GM13977 (cell line): ENCODE results near the gene EPC1.

Experiments
- DNase-seq: peaks from one replicate; pipeline ENCODE4 v3.0.0; 2012; ENCODE audit warnings: low spot score
- CTCF ChIP-seq: IDR thresholded peaks from 2 replicates; pipeline ENCODE4 v1.5.1; 2012; ENCODE audit warnings: mild to moderate bottlenecking, control low read depth; ENCODE audit not compliant: insufficient read depth; ENCODE audit errors: extremely low read depth, missing control alignments
- in situ Hi-C: fragments of 300-500 bp; cut with MboI; formaldehyde crosslinking; loops from one replicate; pipeline ENCODE4 v1.12.0; 2022; ENCODE audit warnings: low sequenced_read_pairs, low pct_unique_long_range_greater_than_20kb, mixed read lengths, inconsistent platforms; ENCODE audit not compliant: unreplicated experiment

The EPC1 gene

GRCh38 chr10:32340596-32341180 is 6.3 kb downstream of the EPC1 start:
- no peak for DNase-seq
- in situ Hi-C loops = loop anchor here (25.0 kb wide), 1 partner anchor 478 kb away; no protein-coding TSS in a partner anchor
- TF ChIP-seq CTCF = no peak

GRCh38 chr10:32338262-32338661 is 8.7 kb downstream of the EPC1 start:
- no peak for TF ChIP-seq CTCF
- no peak for DNase-seq
- in situ Hi-C loops = loop anchor here (25.0 kb wide), 1 partner anchor 476 kb away; no protein-coding TSS in a partner anchor

GRCh38 chr10:32337350-32337749 is 9.6 kb downstream of the EPC1 start:
- TF ChIP-seq CTCF = no peak
- no peak for DNase-seq
- in situ Hi-C loops = loop anchor here (25.0 kb wide), 1 partner anchor 475 kb away; no protein-coding TSS in a partner anchor

DNA sequence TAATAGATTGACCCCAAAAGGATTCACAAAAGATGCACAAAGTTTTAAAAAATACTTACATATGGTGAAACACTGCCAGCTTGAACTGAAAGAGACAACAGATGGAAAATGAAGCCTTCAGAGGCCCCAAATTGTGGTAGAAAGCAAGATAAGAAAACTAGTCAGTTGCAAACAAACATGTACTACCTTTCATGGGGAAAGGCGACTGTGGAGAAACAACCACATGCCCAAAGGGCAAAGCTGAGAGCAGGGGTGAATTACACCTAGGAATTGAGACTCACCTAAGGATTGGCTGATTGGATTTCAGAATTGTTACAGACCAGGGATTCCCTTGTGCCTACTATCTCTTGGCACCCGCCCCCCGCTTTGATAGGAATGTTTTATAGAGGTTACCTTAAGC is 13.1 kb downstream of the EPC1 start:
- TF ChIP-seq CTCF = no peak
- in situ Hi-C loops = loop anchor here (25.0 kb wide), 1 partner anchor 472 kb away; no protein-coding TSS in a partner anchor
- DNase-seq = no peak

DNA sequence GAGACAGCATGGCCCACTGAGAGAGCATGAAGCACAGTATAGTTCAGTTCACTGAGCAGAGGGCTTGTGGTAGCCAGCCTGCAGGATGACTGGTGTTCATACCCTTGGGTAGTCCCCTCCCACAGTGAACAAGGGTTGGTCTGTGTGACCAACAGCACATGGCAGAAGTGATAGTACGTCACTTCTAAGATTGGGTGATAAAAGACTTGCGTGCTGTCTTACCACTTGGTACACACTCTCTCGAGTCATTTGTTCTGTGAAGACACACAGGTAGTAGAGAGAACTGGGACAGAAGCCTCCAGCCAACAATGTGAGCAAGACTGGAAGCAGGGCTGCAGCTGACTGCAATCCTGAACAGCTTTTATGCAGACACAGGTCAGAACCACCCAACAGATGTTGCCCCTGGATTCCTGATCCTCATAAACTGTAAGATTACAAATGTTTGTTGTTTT is 14.6 kb downstream of the EPC1 start:
- in situ Hi-C loops = loop anchor here (25.0 kb wide), 1 partner anchor 470 kb away; no protein-coding TSS in a partner anchor
- TF ChIP-seq CTCF = no peak
- peak; percentile 63 for DNase-seq

DNA sequence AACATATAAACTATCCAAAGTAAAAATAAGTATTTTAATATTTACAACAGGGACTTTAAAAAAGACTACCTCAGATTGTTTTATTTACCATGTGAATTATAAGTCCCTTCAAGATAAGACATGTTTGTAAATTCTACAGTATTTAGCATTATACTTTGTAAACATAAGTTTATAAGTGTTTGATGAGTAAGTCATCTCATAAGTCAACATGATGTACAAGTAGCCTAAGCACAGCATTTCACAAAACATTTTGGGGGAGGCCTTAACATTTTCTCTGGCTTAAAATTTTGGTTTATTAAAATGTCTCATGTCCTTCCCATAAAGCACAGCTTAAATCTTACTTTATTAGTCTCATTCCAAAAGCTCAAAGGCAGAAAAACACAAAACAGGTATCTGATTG is 15.4 kb downstream of the EPC1 start:
- TF ChIP-seq CTCF = no peak
- no peak for DNase-seq
- in situ Hi-C loops = loop anchor here (25.0 kb wide), 1 partner anchor 469 kb away; no protein-coding TSS in a partner anchor

- in situ Hi-C loops = loop anchor here (25.0 kb wide), 1 partner anchor 468 kb away; no protein-coding TSS in a partner anchor
- DNase-seq = no peak
- no peak for TF ChIP-seq CTCF
Measured at GRCh38 chr10:32330214-32330613, 16.7 kb downstream of the EPC1 start.
